K562 (cell line): Measurements from ENCODE around the gene HAPSTR1. TPM values are rescaled to one million over a fixed set of nuclear protein-coding genes. Genes with fewer than 3 reads are reported as not detected.

Source experiments
- CHD2 ChIP-seq: IDR thresholded peaks from 2 replicates; pipeline ENCODE4 v1.6.1; 2011; ENCODE audit warnings: low read depth, low read length
- EGR1 ChIP-seq: fragments of 450-650 bp; conservative IDR thresholded peaks from 2 replicates; pipeline ENCODE4 v1.6.1; 2017; ENCODE audit warnings: mild to moderate bottlenecking
- EP300 ChIP-seq: IDR thresholded peaks from 2 replicates; pipeline ENCODE4 v1.6.1; 2012; ENCODE audit warnings: low read length, improper control_type of control experiment
- HDGF ChIP-seq: fragments of 450-650 bp; IDR thresholded peaks from 2 replicates; pipeline ENCODE4 v1.6.1; 2016
- HIVEP1 ChIP-seq: fragments of 250-450 bp; sonication (Bioruptor Pico); IDR thresholded peaks from 2 replicates; pipeline ENCODE4 v1.4.0; 2020; ENCODE audit warnings: mild to moderate bottlenecking
- MTA3 ChIP-seq: fragments of 450-650 bp; formaldehyde crosslinking; IDR thresholded peaks from 2 replicates; pipeline ENCODE4 v1.6.1; 2017; ENCODE audit warnings: mild to moderate bottlenecking, borderline replicate concordance
- PHF8 ChIP-seq: fragments of 200-600 bp; sonication (generic); IDR thresholded peaks from 2 replicates; pipeline ENCODE4 v1.6.1; 2012; ENCODE audit warnings: mixed run types, mild to moderate bottlenecking, inconsistent platforms, low read length, moderate library complexity, borderline replicate concordance
- PYGO2 ChIP-seq: fragments of 450-650 bp; IDR thresholded peaks from 2 replicates; pipeline ENCODE4 v1.6.1; 2016; ENCODE audit warnings: mild to moderate bottlenecking, missing genetic modification characterization, moderate library complexity, missing compliant biosample characterization
- SMAD4 ChIP-seq: fragments of 250-450 bp; sonication (Bioruptor Pico); conservative IDR thresholded peaks from 2 replicates; pipeline ENCODE4 v1.8.0; 2021; ENCODE audit warnings: inconsistent platforms, mild to moderate bottlenecking, moderate library complexity
- SREBF1 ChIP-seq: fragments of 150-350 bp; IDR thresholded peaks from 2 replicates; pipeline ENCODE4 v1.6.1; 2014; ENCODE audit warnings: antibody characterized with exemption, low read depth, low read length, borderline replicate concordance
- TFAM ChIP-seq: fragments of 250-450 bp; sonication (Bioruptor Pico); conservative IDR thresholded peaks from 2 replicates; pipeline ENCODE4 v1.5.0; 2021; ENCODE audit warnings: mild to moderate bottlenecking, moderate library complexity
- ZNF174 ChIP-seq: fragments of 250-450 bp; sonication (Bioruptor Pico); IDR thresholded peaks from 2 replicates; pipeline ENCODE4 v1.4.0; 2020; ENCODE audit warnings: mild to moderate bottlenecking
- ZNF316 ChIP-seq: fragments of 450-650 bp; IDR thresholded peaks from 2 replicates; pipeline ENCODE4 v1.6.1; 2016
- ZNF507 ChIP-seq: conservative IDR thresholded peaks from 2 replicates; pipeline ENCODE4 v1.6.1; 2017; ENCODE audit warnings: missing genetic modification characterization, missing compliant biosample characterization
- ZNF584 ChIP-seq: fragments of 200-800 bp; sonication (Bioruptor generic); IDR thresholded peaks from 2 replicates; pipeline ENCODE4 v1.6.1; 2016; ENCODE audit warnings: low read depth, mild to moderate bottlenecking, missing genetic modification characterization, missing compliant biosample characterization
- ZNF644 ChIP-seq: fragments of 200-800 bp; sonication (Bioruptor generic); IDR thresholded peaks from 2 replicates; pipeline ENCODE4 v1.6.1; 2016; ENCODE audit warnings: low read depth, missing genetic modification characterization, missing compliant biosample characterization
- ZNF707 ChIP-seq: fragments of 250-450 bp; sonication (Bioruptor Pico); conservative IDR thresholded peaks from 2 replicates; pipeline ENCODE4 v1.8.0; 2022; ENCODE audit warnings: inconsistent platforms, mild to moderate bottlenecking, moderate library complexity
- ZNF830 ChIP-seq: fragments of 250-450 bp; sonication (Bioruptor Pico); IDR thresholded peaks from 2 replicates; pipeline ENCODE4 v1.5.0; 2021; ENCODE audit warnings: mild to moderate bottlenecking
- polyA plus RNA-seq, 8 experiments: library from polyadenylated mRNA; depleted of rRNA in 4 of 8; stranded (reverse) in 5 of 8; unstranded in 3 of 8; fragments of >200 nt; fragmentation: Nextera tagmentation in 2 of 8; fragmentation: Illumina TruSeq in 1 of 8; extraction: Ambion mirVana in 2 of 8; extraction: Trizol in 1 of 8; gene quantifications; 2 replicates each; pipeline versions ENCODE4 v1.2.1 to v1.2.3, GENCODE V29; 2011 to 2014; ENCODE audit warnings: inconsistent platforms in 1 of 8, missing spikeins in 1 of 8
- total RNA-seq, 7 experiments: library from RNA; depleted of rRNA in 6 of 7; stranded (reverse); fragments of >200 nt in 6 of 7; fragmentation: Illumina TruSeq in 2 of 7; extraction: Trizol in 2 of 7; gene quantifications; 2 replicates each; pipeline versions ENCODE4 v1.2.1 to v1.2.3, GENCODE V29; 2011 to 2021; ENCODE audit warnings: low replicate concordance in 1 of 7
- TF ChIP-seq, protein P1 (sequence below), 2 experiments: fragments of 200-800 bp in 1 of 2; sonication (Bioruptor generic) in 1 of 2; sonication (generic) in 1 of 2; formaldehyde crosslinking in 1 of 2; IDR thresholded peaks in 1 of 2; conservative IDR thresholded peaks in 1 of 2; 2 replicates each; pipeline versions ENCODE4 v1.5.0 to v1.6.1; 2016 to 2020; ENCODE audit warnings: missing compliant biosample characterization in 1 of 2, missing genetic modification characterization in 1 of 2, missing genetic modification reagents in 1 of 2
- TF ChIP-seq, protein P2 (sequence below): fragments of 250-450 bp; sonication (Bioruptor Pico); IDR thresholded peaks from 2 replicates; pipeline ENCODE4 v1.4.0; 2020; ENCODE audit warnings: mild to moderate bottlenecking, moderate library complexity
- TF ChIP-seq, protein P3 (sequence below): fragments of 450-650 bp; formaldehyde crosslinking; conservative IDR thresholded peaks from 2 replicates; pipeline ENCODE4 v1.4.0; 2022; ENCODE audit warnings: mild to moderate bottlenecking, missing genetic modification characterization
- TF ChIP-seq, protein P4 (sequence below): fragments of 250-450 bp; sonication (Bioruptor Pico); IDR thresholded peaks from 2 replicates; pipeline ENCODE4 v1.9.0; 2021; ENCODE audit warnings: mild to moderate bottlenecking, inconsistent platforms

The HAPSTR1 gene
- total and polyA plus RNA-seq, 9 of the 15 experiments (the other 6 are each of a cell fraction or from before 2014, with no cell fraction given), result 10.8 to 67.9 (median 36.5) TPM

DNA sequence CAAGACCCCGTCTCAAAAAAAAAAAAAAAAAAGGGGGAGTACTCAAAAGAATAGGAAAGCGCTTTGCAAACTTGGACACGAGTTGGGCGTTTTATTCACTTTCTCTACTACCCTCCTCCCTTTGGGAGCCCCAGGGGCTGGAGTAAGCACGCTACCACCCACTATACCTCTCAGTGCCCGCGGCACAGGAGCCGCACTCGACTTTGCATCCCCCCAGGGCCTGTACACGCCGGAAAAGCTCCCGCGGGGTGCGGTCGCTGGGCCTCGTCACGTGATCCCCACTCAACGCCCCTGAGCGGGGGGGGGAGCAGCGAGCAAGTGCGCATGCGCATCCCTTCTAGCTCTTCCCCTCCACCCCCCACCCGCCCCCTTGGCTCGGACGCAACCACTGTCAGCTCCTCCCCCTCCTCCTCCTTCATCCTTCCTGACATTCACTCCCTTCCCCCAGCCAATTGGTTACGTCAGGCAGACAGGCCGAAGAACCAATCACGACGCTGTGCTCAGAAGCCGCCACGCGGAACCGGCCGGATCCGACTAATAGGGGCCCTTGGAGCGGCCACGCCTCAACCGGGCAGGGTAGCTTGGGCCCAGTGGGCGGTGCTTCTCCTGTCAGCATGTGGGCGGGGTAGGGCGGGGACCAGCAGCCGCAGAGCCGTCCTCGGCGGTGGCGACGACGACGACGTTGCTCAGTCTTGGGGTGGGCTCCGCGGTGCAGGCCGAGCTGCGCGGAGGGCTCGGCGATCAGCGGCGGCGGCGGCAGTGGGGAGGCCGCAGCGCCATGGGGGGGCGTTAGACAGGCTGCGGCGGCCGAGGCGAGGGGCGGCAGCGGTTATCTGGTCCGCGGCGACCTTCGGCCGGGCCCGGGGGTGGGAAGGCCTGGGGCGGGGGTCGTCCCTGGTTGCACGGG is at the start of gene HAPSTR1 (continued):
- TF ChIP-seq, protein P1, sequence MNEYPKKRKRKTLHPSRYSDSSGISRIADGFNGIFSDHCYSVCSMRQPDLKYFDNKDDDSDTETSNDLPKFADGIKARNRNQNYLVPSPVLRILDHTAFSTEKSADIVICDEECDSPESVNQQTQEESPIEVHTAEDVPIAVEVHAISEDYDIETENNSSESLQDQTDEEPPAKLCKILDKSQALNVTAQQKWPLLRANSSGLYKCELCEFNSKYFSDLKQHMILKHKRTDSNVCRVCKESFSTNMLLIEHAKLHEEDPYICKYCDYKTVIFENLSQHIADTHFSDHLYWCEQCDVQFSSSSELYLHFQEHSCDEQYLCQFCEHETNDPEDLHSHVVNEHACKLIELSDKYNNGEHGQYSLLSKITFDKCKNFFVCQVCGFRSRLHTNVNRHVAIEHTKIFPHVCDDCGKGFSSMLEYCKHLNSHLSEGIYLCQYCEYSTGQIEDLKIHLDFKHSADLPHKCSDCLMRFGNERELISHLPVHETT (CRISPR knock-in tag; conservative IDR thresholded peaks at IDR 0.05 in 1 of 2, IDR thresholded peaks at IDR 0.05 in 1 of 2), result 0 out of 4 replicates have a peak, but pooled peaks of 1 of the 2 experiments have one; percentile 13
- TF ChIP-seq ZNF644 (no peak), ZNF316 (no peak), SMAD4 (peak; percentile 47; the same call in 1 of the 2 replicates), ZNF174 (no peak), MTA3 (no peak), CHD2 (peak; percentile 88), SREBF1 (no peak), PYGO2 (tag) (no peak), ZNF830 (no peak), TFAM (no peak), ZNF707 (CRISPR knock-in tag) (no peak), EGR1 (peak; percentile 73), HIVEP1 (CRISPR knock-in tag) (no peak), HDGF (no peak), EP300 (peak; percentile 16; the same call in 1 of the 2 replicates), ZNF507 (no peak), PHF8 (peak; percentile 76; the same call in 1 of the 2 replicates), ZNF584 (CRISPR knock-in tag) (no peak)
- TF ChIP-seq, protein P2, sequence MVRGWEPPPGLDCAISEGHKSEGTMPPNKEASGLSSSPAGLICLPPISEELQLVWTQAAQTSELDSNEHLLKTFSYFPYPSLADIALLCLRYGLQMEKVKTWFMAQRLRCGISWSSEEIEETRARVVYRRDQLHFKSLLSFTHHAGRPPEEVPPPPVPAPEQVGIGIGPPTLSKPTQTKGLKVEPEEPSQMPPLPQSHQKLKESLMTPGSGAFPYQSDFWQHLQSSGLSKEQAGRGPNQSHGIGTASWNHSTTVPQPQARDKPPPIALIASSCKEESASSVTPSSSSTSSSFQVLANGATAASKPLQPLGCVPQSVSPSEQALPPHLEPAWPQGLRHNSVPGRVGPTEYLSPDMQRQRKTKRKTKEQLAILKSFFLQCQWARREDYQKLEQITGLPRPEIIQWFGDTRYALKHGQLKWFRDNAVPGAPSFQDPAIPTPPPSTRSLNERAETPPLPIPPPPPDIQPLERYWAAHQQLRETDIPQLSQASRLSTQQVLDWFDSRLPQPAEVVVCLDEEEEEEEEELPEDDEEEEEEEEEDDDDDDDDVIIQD (CRISPR knock-in tag), result no peak
- TF ChIP-seq, protein P3, sequence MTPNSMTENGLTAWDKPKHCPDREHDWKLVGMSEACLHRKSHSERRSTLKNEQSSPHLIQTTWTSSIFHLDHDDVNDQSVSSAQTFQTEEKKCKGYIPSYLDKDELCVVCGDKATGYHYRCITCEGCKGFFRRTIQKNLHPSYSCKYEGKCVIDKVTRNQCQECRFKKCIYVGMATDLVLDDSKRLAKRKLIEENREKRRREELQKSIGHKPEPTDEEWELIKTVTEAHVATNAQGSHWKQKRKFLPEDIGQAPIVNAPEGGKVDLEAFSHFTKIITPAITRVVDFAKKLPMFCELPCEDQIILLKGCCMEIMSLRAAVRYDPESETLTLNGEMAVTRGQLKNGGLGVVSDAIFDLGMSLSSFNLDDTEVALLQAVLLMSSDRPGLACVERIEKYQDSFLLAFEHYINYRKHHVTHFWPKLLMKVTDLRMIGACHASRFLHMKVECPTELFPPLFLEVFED, result no peak
- TF ChIP-seq, protein P4, sequence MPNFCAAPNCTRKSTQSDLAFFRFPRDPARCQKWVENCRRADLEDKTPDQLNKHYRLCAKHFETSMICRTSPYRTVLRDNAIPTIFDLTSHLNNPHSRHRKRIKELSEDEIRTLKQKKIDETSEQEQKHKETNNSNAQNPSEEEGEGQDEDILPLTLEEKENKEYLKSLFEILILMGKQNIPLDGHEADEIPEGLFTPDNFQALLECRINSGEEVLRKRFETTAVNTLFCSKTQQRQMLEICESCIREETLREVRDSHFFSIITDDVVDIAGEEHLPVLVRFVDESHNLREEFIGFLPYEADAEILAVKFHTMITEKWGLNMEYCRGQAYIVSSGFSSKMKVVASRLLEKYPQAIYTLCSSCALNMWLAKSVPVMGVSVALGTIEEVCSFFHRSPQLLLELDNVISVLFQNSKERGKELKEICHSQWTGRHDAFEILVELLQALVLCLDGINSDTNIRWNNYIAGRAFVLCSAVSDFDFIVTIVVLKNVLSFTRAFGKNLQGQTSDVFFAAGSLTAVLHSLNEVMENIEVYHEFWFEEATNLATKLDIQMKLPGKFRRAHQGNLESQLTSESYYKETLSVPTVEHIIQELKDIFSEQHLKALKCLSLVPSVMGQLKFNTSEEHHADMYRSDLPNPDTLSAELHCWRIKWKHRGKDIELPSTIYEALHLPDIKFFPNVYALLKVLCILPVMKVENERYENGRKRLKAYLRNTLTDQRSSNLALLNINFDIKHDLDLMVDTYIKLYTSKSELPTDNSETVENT (CRISPR knock-in tag), result peak; percentile 93
